GM12878 (cell line): Measurements from ENCODE around the gene ABHD13. TPM values are rescaled to one million over a fixed set of nuclear protein-coding genes. Genes with fewer than 3 reads are reported as not detected.

Experiments
- ATAC-seq: fragments of 200-7000 bp; cut with Tn5 transposase; 3 replicates; pipeline ENCODE4 v1.9.1; 2020; ENCODE audit warnings: mild to moderate bottlenecking, moderate library complexity
- BruUV-seq: library from RNA; stranded (reverse); fragments of 400-500 nt; replicated peaks from 2 replicates; lab custom pipeline; 2021; lab: Mats Ljungman, UMichigan
- CTCF ChIA-PET: fragments of 300-600 bp; sonication (Branson Sonifier 250); formaldehyde crosslinking; extraction: SDS; loops from one replicate; lab custom pipeline; 2021; ENCODE audit warnings: inconsistent platforms; lab: Yijun Ruan, JAX
- POLR2A ChIA-PET: fragments of 350-600 bp; formaldehyde crosslinking; extraction: SDS; loops from one replicate; lab custom pipeline; 2021; ENCODE audit warnings: inconsistent platforms; lab: Charles Lee
- RAD21 ChIA-PET: fragments of 300-600 bp; sonication (Branson Sonifier 250); formaldehyde crosslinking; loops from one replicate; lab custom pipeline; 2023; ENCODE audit warnings: antibody characterized with exemption; ENCODE audit not compliant: unreplicated experiment; lab: Charles Lee
- SMC1A ChIA-PET: fragments of 300-600 bp; sonication (Branson Sonifier 250); formaldehyde crosslinking; loops from one replicate; lab custom pipeline; 2023; ENCODE audit not compliant: unreplicated experiment, uncharacterized antibody; lab: Charles Lee
- DNase-seq: peaks from one replicate; pipeline ENCODE4 v3.0.0-alpha.2; 2011; ENCODE audit warnings: low read depth, low spot score
- FAIRE-seq: peaks from 3 replicates; lab custom pipeline; 2011; peaks lifted over from hg19 to GRCh38; lab: Jason Lieb, UNC
- H2AFZ ChIP-seq: 2 replicates; pipeline ENCODE4 v1.6.0; 2011; ENCODE audit warnings: low read depth, low read length, control low read depth; ENCODE audit not compliant: control insufficient read depth
- H3K27ac ChIP-seq: 2 replicates; pipeline ENCODE4 v1.5.1; 2011; ENCODE audit warnings: control low read depth; ENCODE audit not compliant: control insufficient read depth, insufficient read depth
- H3K27me3 ChIP-seq, 2 experiments: replicated peaks in 1 of 2; 2 replicates each; pipeline versions ENCODE4 v1.6.0 to v1.6.1; 2011; ENCODE audit warnings: low read length in 1 of 2; ENCODE audit not compliant: control insufficient read depth in 2 of 2, insufficient read depth in 2 of 2
- H3K36me3 ChIP-seq, 2 experiments: 2 replicates each; pipeline ENCODE4 v1.5.1; 2011; ENCODE audit warnings: low read length in 1 of 2; ENCODE audit not compliant: control insufficient read depth in 2 of 2, insufficient read depth in 2 of 2
- H3K4me1 ChIP-seq: 2 replicates; pipeline ENCODE4 v1.6.1; 2011; ENCODE audit warnings: mild to moderate bottlenecking, low read length, moderate library complexity, mixed read lengths; ENCODE audit not compliant: control insufficient read depth, insufficient read depth
- H3K4me2 ChIP-seq: 2 replicates; pipeline ENCODE4 v1.6.0; 2011; ENCODE audit warnings: control low read depth; ENCODE audit not compliant: control insufficient read depth, insufficient read depth
- H3K4me3 ChIP-seq: fragments of 200-600 bp; sonication (generic); 2 replicates; pipeline ENCODE4 v1.5.1; 2016
- H3K79me2 ChIP-seq: 2 replicates; pipeline ENCODE4 v1.6.0; 2011; ENCODE audit warnings: low read length; ENCODE audit not compliant: control insufficient read depth, insufficient read depth
- H3K9ac ChIP-seq: 2 replicates; pipeline ENCODE4 v1.8.0; 2011; ENCODE audit warnings: low read length, control low read depth, mixed read lengths; ENCODE audit not compliant: control insufficient read depth, insufficient read depth
- H3K9me3 ChIP-seq: replicated peaks from 3 replicates; pipeline ENCODE4 v1.5.1; 2011; ENCODE audit warnings: mild to moderate bottlenecking, low read length; ENCODE audit not compliant: control insufficient read depth, insufficient read depth
- H4K20me1 ChIP-seq: 2 replicates; pipeline ENCODE4 v1.6.0; 2011; ENCODE audit not compliant: control insufficient read depth, insufficient read depth
- CHD1 ChIP-seq: IDR thresholded peaks from 2 replicates; pipeline ENCODE4 v1.6.1; 2012; ENCODE audit warnings: low read depth, low read length, improper control_type of control experiment
- CTCF ChIP-seq, 3 experiments: IDR thresholded peaks in 2 of 3; conservative IDR thresholded peaks in 1 of 3; 2 replicates each; pipeline ENCODE4 v1.5.1; 2011; ENCODE audit warnings: low read depth in 3 of 3, low read length in 3 of 3, mild to moderate bottlenecking in 3 of 3, control low read depth in 2 of 3, moderate library complexity in 2 of 3, inconsistent platforms in 1 of 3, mixed read lengths in 1 of 3; ENCODE audit not compliant: control insufficient read depth in 2 of 3, insufficient read depth in 1 of 3; ENCODE audit errors: extremely low read depth in 1 of 3
- FOS ChIP-seq: IDR thresholded peaks from 3 replicates; pipeline ENCODE4 v1.6.1; 2011; ENCODE audit warnings: borderline replicate concordance; ENCODE audit not compliant: insufficient read length; ENCODE audit errors: extremely low read depth
- IKZF2 ChIP-seq, 2 experiments: fragments of 450-650 bp; IDR thresholded peaks; 2 replicates each; pipeline ENCODE4 v1.6.1; 2017; ENCODE audit warnings: mild to moderate bottlenecking in 2 of 2, moderate library complexity in 2 of 2
- RAD21 ChIP-seq: IDR thresholded peaks from 2 replicates; pipeline ENCODE4 v1.6.1; 2011; ENCODE audit warnings: mild to moderate bottlenecking, low read depth, low read length, moderate library complexity; ENCODE audit not compliant: insufficient read depth
- SMC3 ChIP-seq: IDR thresholded peaks from 2 replicates; pipeline ENCODE4 v1.6.1; 2011; ENCODE audit warnings: low read length, improper control_type of control experiment, borderline replicate concordance
- WGBS: methylation state at CpG from one replicate; pipeline ENCODE4 v1.1.6; 2016; ENCODE audit warnings: low lambda C conversion rate; ENCODE audit not compliant: insufficient replicate concordance, insufficient coverage; ENCODE audit errors: missing lambda C conversion rate; 5-methylcytosine and 5-hydroxymethylcytosine counted together
- in situ Hi-C: fragments of 300-500 bp; cut with MboI; formaldehyde crosslinking; loops from 9 replicates; pipeline ENCODE4 v1.14.3; 2018; ENCODE audit warnings: mixed read lengths
- intact Hi-C: fragments of 100-400 bp; cut with micrococcal nuclease; formaldehyde crosslinking; loops from one replicate; pipeline ENCODE4 v1.14.2; 2022; ENCODE audit not compliant: unreplicated experiment
- polyA plus RNA-seq, 11 experiments: library from polyadenylated mRNA; depleted of rRNA in 4 of 11; unstranded in 6 of 11; stranded (reverse) in 5 of 11; fragments of >200 nt; fragmentation: Nextera tagmentation in 4 of 11; fragmentation: Illumina TruSeq in 1 of 11; extraction: Ambion mirVana in 4 of 11; extraction: Trizol in 1 of 11; gene quantifications; 1 replicate in 1 of 11; 2 replicates in 10 of 11; pipeline versions ENCODE4 v1.2.1 to v1.2.3, GENCODE V29; 2011 to 2016; ENCODE audit warnings: inconsistent platforms in 2 of 11, missing spikeins in 2 of 11, low read depth in 1 of 11
- total RNA-seq, 4 experiments: library from RNA; depleted of rRNA in 3 of 4; stranded (reverse); fragments of >200 nt in 3 of 4; fragmentation: Illumina TruSeq in 1 of 4; extraction: Trizol in 1 of 4; gene quantifications; 2 replicates each; pipeline versions ENCODE4 v1.2.1 to v1.2.3, GENCODE V29; 2013 to 2021
- TF ChIP-seq, protein P1 (sequence below): fragments of 450-650 bp; IDR thresholded peaks from 2 replicates; pipeline ENCODE4 v1.6.1; 2017; ENCODE audit warnings: low read depth, mild to moderate bottlenecking, moderate library complexity

Gene ABHD13
- total and polyA plus RNA-seq, 10 of the 15 experiments (the other 5 are each of a cell fraction or from before 2014, with no cell fraction given), result 3.2 to 10.7 (median 6.5) TPM

DNA sequence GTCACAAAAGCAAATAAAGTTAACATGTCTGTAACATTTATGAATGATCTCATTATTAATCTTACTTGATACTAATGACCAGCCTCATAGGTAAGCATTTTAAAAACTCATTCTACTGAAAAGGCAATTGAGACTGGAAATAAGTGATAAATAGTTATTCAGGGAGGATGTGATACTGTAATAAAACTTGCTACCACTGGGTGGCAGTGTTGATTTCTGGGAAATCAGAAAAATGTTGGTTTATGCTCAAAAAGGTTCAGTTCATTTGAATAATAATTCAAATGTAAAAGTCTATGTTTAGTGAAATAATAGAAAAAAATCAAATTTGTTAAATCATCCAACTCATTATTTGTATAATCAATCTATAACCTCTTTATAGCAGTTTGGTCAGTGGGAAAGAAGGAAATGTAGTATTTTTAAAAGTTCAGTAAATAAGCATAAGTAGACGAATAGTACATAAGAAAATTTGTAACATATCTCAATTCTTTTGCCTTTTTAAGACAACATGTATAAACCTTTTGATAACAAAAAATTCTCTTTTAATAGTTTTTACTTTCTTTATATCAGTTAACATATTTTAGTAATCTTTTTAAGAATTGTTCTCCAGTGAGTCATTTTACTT, 9.6 kb downstream of the ABHD13 start:
- POLR2A ChIA-PET, result no interaction called here
- ATAC-seq (peak; percentile 18; the same call in 1 of the 3 replicates), FAIRE-seq (no peak), DNase-seq (no peak)
- no peak overlapping the region for H2AFZ ChIP-seq
- H3K4me1 ChIP-seq, result peaks cover 7% of the 10 kb centered on the region
- H3K9me3 ChIP-seq, result no peaks in the 10 kb centered on the region
- no peaks in the 10 kb centered on the region for H4K20me1 ChIP-seq
- H3K4me3 ChIP-seq, result no peak overlapping the region
- intact Hi-C loops, result loop anchor here (2.0 to 10.0 kb wide), 4 partner anchors 41 to 670 kb away; partner anchors contain the start of gene TNFSF13B
- 100% methylated on average over 1 of the region's 1 CpG for WGBS
- BruUV-seq, result no TSS peak
- H3K27ac ChIP-seq, result no peak overlapping the region
- H3K9ac ChIP-seq, result no peak overlapping the region
- CTCF ChIA-PET, result interaction anchor here (0.6 to 1.0 kb wide), 8 partner anchors 9 to 667 kb away, joined by 3 to 7 read pairs (median 4); no protein-coding TSS in a partner anchor
- TF ChIP-seq, protein P1, sequence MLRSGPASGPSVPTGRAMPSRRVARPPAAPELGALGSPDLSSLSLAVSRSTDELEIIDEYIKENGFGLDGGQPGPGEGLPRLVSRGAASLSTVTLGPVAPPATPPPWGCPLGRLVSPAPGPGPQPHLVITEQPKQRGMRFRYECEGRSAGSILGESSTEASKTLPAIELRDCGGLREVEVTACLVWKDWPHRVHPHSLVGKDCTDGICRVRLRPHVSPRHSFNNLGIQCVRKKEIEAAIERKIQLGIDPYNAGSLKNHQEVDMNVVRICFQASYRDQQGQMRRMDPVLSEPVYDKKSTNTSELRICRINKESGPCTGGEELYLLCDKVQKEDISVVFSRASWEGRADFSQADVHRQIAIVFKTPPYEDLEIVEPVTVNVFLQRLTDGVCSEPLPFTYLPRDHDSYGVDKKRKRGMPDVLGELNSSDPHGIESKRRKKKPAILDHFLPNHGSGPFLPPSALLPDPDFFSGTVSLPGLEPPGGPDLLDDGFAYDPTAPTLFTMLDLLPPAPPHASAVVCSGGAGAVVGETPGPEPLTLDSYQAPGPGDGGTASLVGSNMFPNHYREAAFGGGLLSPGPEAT, result 0 out of 2 replicates have a peak, but pooled peaks have one; percentile 12
- peak; percentile 53; the same call in 1 of the 2 replicates for TF ChIP-seq SMC3
- no peak for TF ChIP-seq FOS
- TF ChIP-seq CHD1, result no peak
- peak; percentile 76 for TF ChIP-seq RAD21
- no peak for TF ChIP-seq IKZF2 (IDR thresholded peaks at IDR 0.05)
- peak; percentile 58 to 60 (median 58); a peak in 5 of 6 replicates for TF ChIP-seq CTCF (IDR thresholded peaks at IDR 0.05 in 2 of 3, conservative IDR thresholded peaks at IDR 0.05 in 1 of 3; ENCODE audit: control insufficient read depth in 2 of 3, extremely low read depth in 1 of 3, insufficient read depth in 1 of 3, low read depth in 3 of 3, low read length in 3 of 3)
- H3K27me3 ChIP-seq, result no peaks in the 10 kb centered on the region
- RAD21 ChIA-PET, result interaction anchor here (0.9 kb wide), 1 partner anchor 41 kb away, joined by 3 read pairs; no protein-coding TSS in a partner anchor
- SMC1A ChIA-PET, result interaction anchor here (0.8 to 1.0 kb wide), 2 partner anchors 41 to 42 kb away, joined by 3 to 5 read pairs; partner anchors contain the start of gene TNFSF13B
- in situ Hi-C loops, result no loop called here
- H3K79me2 ChIP-seq, result peaks cover 36% of the 10 kb centered on the region
- H3K4me2 ChIP-seq, result no peak overlapping the region
- peaks cover 0 to 4% of the 10 kb centered on the region in 2 experiments; a peak in 1 of 4 replicates for H3K36me3 ChIP-seq
